IMR-90 (cell line): ENCODE results near the gene CNPY1. TPM values are rescaled to one million over a fixed set of nuclear protein-coding genes. Genes with fewer than 3 reads are reported as not detected.

Source experiments
- ATAC-seq: fragments of 200-7000 bp; cut with Tn5 transposase; 2 replicates; pipeline ENCODE4 v1.9.1; 2020; ENCODE audit warnings: low read depth, mild to moderate bottlenecking, moderate library complexity
- BruUV-seq: library from RNA; stranded (reverse); fragments of 400-500 nt; replicated peaks from 2 replicates; lab custom pipeline; 2021; lab: Mats Ljungman, UMichigan
- CTCF ChIA-PET: fragments of 300-600 bp; formaldehyde crosslinking; extraction: SDS; loops from one replicate; lab custom pipeline; 2021; ENCODE audit warnings: antibody characterized with exemption; lab: Yijun Ruan, JAX
- POLR2A ChIA-PET: fragments of 300-600 bp; sonication (Branson Sonifier 250); formaldehyde crosslinking; loops from one replicate; lab custom pipeline; 2022; ENCODE audit warnings: antibody characterized with exemption; ENCODE audit not compliant: unreplicated experiment; lab: Charles Lee
- DNase-seq: peaks from one replicate; pipeline ENCODE4 v3.0.0; 2013
- H2AFZ ChIP-seq: replicated peaks from 2 replicates; pipeline ENCODE3; 2013; ENCODE audit warnings: low read length, mild to moderate bottlenecking; ENCODE audit not compliant: poor library complexity
- H2AK5ac ChIP-seq: 2 replicates; pipeline ENCODE4 v1.6.1; 2013; ENCODE audit warnings: low read depth, low read length, inconsistent platforms
- H2AK9ac ChIP-seq: replicated peaks from 2 replicates; pipeline ENCODE3; 2013; ENCODE audit warnings: mild to moderate bottlenecking, low read depth, low read length, moderate library complexity; ENCODE audit not compliant: poor library complexity
- H2BK120ac ChIP-seq: 2 replicates; pipeline ENCODE4 v1.6.1; 2013; ENCODE audit warnings: low read depth, low read length, inconsistent platforms
- H2BK15ac ChIP-seq: 3 replicates; pipeline ENCODE4 v1.6.1; 2013; ENCODE audit warnings: low read depth, low read length, inconsistent platforms
- H2BK20ac ChIP-seq: 2 replicates; pipeline ENCODE4 v1.6.1; 2013; ENCODE audit warnings: low read depth, mild to moderate bottlenecking, inconsistent platforms, low read length, moderate library complexity
- H2BK5ac ChIP-seq: 2 replicates; pipeline ENCODE4 v1.6.1; 2013; ENCODE audit warnings: mild to moderate bottlenecking, low read depth, low read length, inconsistent platforms; ENCODE audit not compliant: poor library complexity, severe bottlenecking
- H3K14ac ChIP-seq: replicated peaks from 2 replicates; pipeline ENCODE4 v1.6.1; 2013; ENCODE audit warnings: low read depth, low read length, inconsistent platforms
- H3K18ac ChIP-seq: 2 replicates; pipeline ENCODE4 v1.6.1; 2013; ENCODE audit warnings: low read depth, low read length, control low read depth
- H3K23ac ChIP-seq: 2 replicates; pipeline ENCODE4 v1.6.1; 2013; ENCODE audit warnings: low read depth, low read length, inconsistent platforms
- H3K27ac ChIP-seq: 2 replicates; pipeline ENCODE4 v1.5.1; 2013; ENCODE audit warnings: mild to moderate bottlenecking, control low read depth, low read length; ENCODE audit not compliant: insufficient read depth
- H3K27me3 ChIP-seq: 2 replicates; pipeline ENCODE4 v1.6.1; 2013; ENCODE audit warnings: low read length; ENCODE audit not compliant: control insufficient read depth, insufficient read depth
- H3K36me3 ChIP-seq: 2 replicates; pipeline ENCODE4 v1.6.1; 2013; ENCODE audit warnings: low read length, mixed read lengths; ENCODE audit not compliant: control insufficient read depth, insufficient read depth
- H3K4ac ChIP-seq: 2 replicates; pipeline ENCODE4 v1.6.1; 2013; ENCODE audit warnings: low read depth, low read length, inconsistent platforms
- H3K4me1 ChIP-seq: 2 replicates; pipeline ENCODE4 v1.6.1; 2013; ENCODE audit warnings: low read length, mixed read lengths; ENCODE audit not compliant: control insufficient read depth, insufficient read depth
- H3K4me2 ChIP-seq: 2 replicates; pipeline ENCODE4 v1.6.1; 2013; ENCODE audit warnings: low read depth, mild to moderate bottlenecking, control low read depth, low read length, moderate library complexity
- H3K4me3 ChIP-seq: 2 replicates; pipeline ENCODE4 v1.5.1; 2013; ENCODE audit warnings: low read depth, mild to moderate bottlenecking, control low read depth, low read length, moderate library complexity; ENCODE audit not compliant: insufficient read depth
- H3K56ac ChIP-seq: 2 replicates; pipeline ENCODE4 v1.6.1; 2013; ENCODE audit warnings: low read length, inconsistent platforms; ENCODE audit not compliant: insufficient read depth; ENCODE audit errors: extremely low read depth
- H3K79me1 ChIP-seq, 2 experiments: 2 replicates each; pipeline ENCODE4 v1.6.1; 2013; ENCODE audit warnings: low read length in 2 of 2, inconsistent platforms in 1 of 2, low read depth in 1 of 2
- H3K9ac ChIP-seq: 2 replicates; pipeline ENCODE4 v1.6.1; 2013; ENCODE audit warnings: low read depth, low read length, control low read depth
- H3K9me1 ChIP-seq: 2 replicates; pipeline ENCODE4 v1.6.1; 2013; ENCODE audit warnings: low read length, inconsistent platforms; ENCODE audit not compliant: insufficient read depth
- H3K9me3 ChIP-seq: 2 replicates; pipeline ENCODE4 v1.6.1; 2013; ENCODE audit warnings: low read length; ENCODE audit not compliant: control insufficient read depth, insufficient read depth
- H4K20me1 ChIP-seq: 2 replicates; pipeline ENCODE4 v1.6.1; 2013; ENCODE audit warnings: low read length, inconsistent platforms; ENCODE audit not compliant: insufficient read depth
- H4K5ac ChIP-seq: 2 replicates; pipeline ENCODE4 v1.6.1; 2013; ENCODE audit warnings: mild to moderate bottlenecking, low read depth, low read length, control low read depth
- H4K8ac ChIP-seq, 2 experiments: 2 replicates each; pipeline ENCODE4 v1.6.1; 2013; ENCODE audit warnings: low read depth in 2 of 2, low read length in 2 of 2, control low read depth in 1 of 2, inconsistent platforms in 1 of 2
- H4K91ac ChIP-seq: 2 replicates; pipeline ENCODE4 v1.6.1; 2013; ENCODE audit warnings: low read depth, low read length, inconsistent platforms; ENCODE audit not compliant: insufficient read depth
- BHLHE40 ChIP-seq: fragments of 150-350 bp; IDR thresholded peaks from 2 replicates; pipeline ENCODE4 v1.6.1; 2016; ENCODE audit warnings: mild to moderate bottlenecking, low read depth, low read length
- MAFK ChIP-seq: IDR thresholded peaks from 2 replicates; pipeline ENCODE4 v1.6.1; 2012; ENCODE audit warnings: low read depth, low read length, improper control_type of control experiment
- NFE2L2 ChIP-seq: fragments of 150-350 bp; IDR thresholded peaks from 2 replicates; pipeline ENCODE4 v1.6.1; 2016; ENCODE audit warnings: low read depth, mild to moderate bottlenecking, low read length
- SMC3 ChIP-seq: fragments of 150-350 bp; IDR thresholded peaks from 2 replicates; pipeline ENCODE4 v1.6.1; 2016; ENCODE audit warnings: low read depth, mild to moderate bottlenecking, antibody characterized with exemption, low read length, moderate library complexity
- WGBS, 2 experiments: methylation state at CpG; one replicate each; pipeline versions ENCODE4 v1.1.5 to v1.1.7; 2013; ENCODE audit warnings: missing lambda C conversion rate in 2 of 2; ENCODE audit not compliant: insufficient read length in 1 of 2; ENCODE audit errors: extremely low coverage in 2 of 2; 5-methylcytosine and 5-hydroxymethylcytosine counted together
- dilution Hi-C: fragments of 300-500 bp; cut with HindIII; formaldehyde crosslinking; loops from one replicate; pipeline ENCODE4 v1.14.3; 2018; ENCODE audit warnings: low sequenced_read_pairs; ENCODE audit not compliant: unreplicated experiment
- in situ Hi-C: fragments of 300-500 bp; cut with MboI; formaldehyde crosslinking; loops from 3 replicates; pipeline ENCODE4 v1.14.3; 2019; ENCODE audit warnings: low sequenced_read_pairs, inconsistent platforms, mixed read lengths
- intact Hi-C: fragments of 100-400 bp; cut with micrococcal nuclease; formaldehyde crosslinking; loops from 2 replicates; pipeline ENCODE4 v1.10.0; 2022
- polyA plus RNA-seq, 3 experiments: library from polyadenylated mRNA; depleted of rRNA; stranded (reverse); fragments of >200 nt; gene quantifications; 2 replicates each; pipeline ENCODE4 v1.2.3, GENCODE V29; 2012; ENCODE audit warnings: low replicate concordance in 1 of 3
- total RNA-seq: library from RNA; depleted of rRNA; stranded (reverse); fragments of >200 nt; gene quantifications from 2 replicates; pipeline ENCODE4 v1.2.3, GENCODE V29; 2012
- TF ChIP-seq, protein P1 (sequence below): conservative IDR thresholded peaks from 2 replicates; pipeline ENCODE4 v1.5.1; 2012; ENCODE audit warnings: mild to moderate bottlenecking, low read depth, low read length, improper control_type of control experiment

The CNPY1 gene
- total and polyA plus RNA-seq, 2 of the 4 experiments (the other 2 are of a cell fraction): not detected

DNA sequence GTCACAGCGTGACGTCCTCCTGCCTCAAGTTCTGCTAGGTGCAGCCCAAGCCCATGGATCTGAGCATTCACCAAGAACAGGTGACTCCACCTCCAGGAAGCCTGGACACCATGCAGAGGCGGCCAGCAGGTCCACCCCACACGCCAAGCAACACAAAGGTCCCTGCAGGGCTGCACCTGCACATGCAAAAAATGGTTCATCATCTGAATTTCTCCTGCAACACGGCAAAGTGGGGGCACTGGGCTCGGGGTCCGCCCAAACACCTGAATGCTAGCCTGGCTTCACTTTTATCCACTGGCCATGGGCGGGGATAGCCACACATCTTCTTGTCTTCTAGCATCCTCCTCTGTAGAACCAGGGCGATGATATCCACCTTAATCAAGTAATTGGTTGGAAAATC lies 28.9 kb downstream of the CNPY1 start:
- Histone ChIP-seq H3K4me3 (no peak overlapping the region), H2BK20ac (no peak overlapping the region), H3K14ac (no peak overlapping the region), H2AK5ac (no peak overlapping the region), H3K9me3 (no peaks in the 10 kb centered on the region), H3K56ac (no peak overlapping the region), H2AK9ac (no peak overlapping the region), H3K9ac (no peak overlapping the region), H2BK15ac (no peak overlapping the region), H3K27me3 (peaks cover 4% of the 10 kb centered on the region; the same call in 1 of the 2 replicates), H2BK5ac (no peak overlapping the region), H3K4ac (no peak overlapping the region), H3K27ac (no peak overlapping the region), H4K8ac (no peak overlapping the region), H3K4me1 (no peaks in the 10 kb centered on the region), H2AFZ (no peak overlapping the region), H3K23ac (no peak overlapping the region), H2BK120ac (no peak overlapping the region), H4K20me1 (no peaks in the 10 kb centered on the region; the same call in 1 of the 2 replicates), H3K4me2 (no peak overlapping the region), H3K9me1 (no peaks in the 10 kb centered on the region), H3K79me1 (no peaks in the 10 kb centered on the region), H4K5ac (no peak overlapping the region), H3K36me3 (no peaks in the 10 kb centered on the region), H3K18ac (no peak overlapping the region), H4K91ac (no peak overlapping the region)
- 74% methylated on average over 6 of the region's 9 CpGs; no CpG with 5 or more reads in 1 of the 2 experiments for WGBS, 2 experiments
- intact Hi-C loops (no loop called here), in situ Hi-C loops (no loop called here), dilution Hi-C loops (no loop called here)
- BruUV-seq: no TSS peak
- ChIA-PET POLR2A (no interaction called here), CTCF (no interaction called here)
- ATAC-seq (no peak), DNase-seq (no peak)
- TF ChIP-seq, protein P1, sequence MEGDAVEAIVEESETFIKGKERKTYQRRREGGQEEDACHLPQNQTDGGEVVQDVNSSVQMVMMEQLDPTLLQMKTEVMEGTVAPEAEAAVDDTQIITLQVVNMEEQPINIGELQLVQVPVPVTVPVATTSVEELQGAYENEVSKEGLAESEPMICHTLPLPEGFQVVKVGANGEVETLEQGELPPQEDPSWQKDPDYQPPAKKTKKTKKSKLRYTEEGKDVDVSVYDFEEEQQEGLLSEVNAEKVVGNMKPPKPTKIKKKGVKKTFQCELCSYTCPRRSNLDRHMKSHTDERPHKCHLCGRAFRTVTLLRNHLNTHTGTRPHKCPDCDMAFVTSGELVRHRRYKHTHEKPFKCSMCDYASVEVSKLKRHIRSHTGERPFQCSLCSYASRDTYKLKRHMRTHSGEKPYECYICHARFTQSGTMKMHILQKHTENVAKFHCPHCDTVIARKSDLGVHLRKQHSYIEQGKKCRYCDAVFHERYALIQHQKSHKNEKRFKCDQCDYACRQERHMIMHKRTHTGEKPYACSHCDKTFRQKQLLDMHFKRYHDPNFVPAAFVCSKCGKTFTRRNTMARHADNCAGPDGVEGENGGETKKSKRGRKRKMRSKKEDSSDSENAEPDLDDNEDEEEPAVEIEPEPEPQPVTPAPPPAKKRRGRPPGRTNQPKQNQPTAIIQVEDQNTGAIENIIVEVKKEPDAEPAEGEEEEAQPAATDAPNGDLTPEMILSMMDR: no peak
- TF ChIP-seq BHLHE40: no peak
- TF ChIP-seq SMC3: no peak
- no peak for TF ChIP-seq NFE2L2
- TF ChIP-seq MAFK: no peak
